HEK293 (cell line): ENCODE measurements around the gene AGAP3.

Source experiments
- CTCF ChIA-PET: fragments of 350-600 bp; formaldehyde crosslinking; extraction: SDS; loops from one replicate; lab custom pipeline; 2021; ENCODE audit warnings: antibody characterized with exemption; lab: Yijun Ruan, JAX
- POLR2A ChIA-PET: fragments of 300-600 bp; formaldehyde crosslinking; extraction: SDS; loops from one replicate; lab custom pipeline; 2020; ENCODE audit warnings: antibody characterized with exemption, inconsistent platforms; lab: Yijun Ruan, JAX
- H3K27ac ChIP-seq: fragments of 200-500 bp; sonication (Bioruptor generic); 2 replicates; pipeline ENCODE4 v1.5.1; 2014; ENCODE audit warnings: low read depth, low read length, control low read depth, inconsistent platforms; ENCODE audit errors: extremely low read depth
- H3K36me3 ChIP-seq, 2 experiments: fragments of 200-500 bp in 1 of 2; sonication (Bioruptor generic) in 1 of 2; 1 replicate in 1 of 2; 2 replicates in 1 of 2; pipeline ENCODE4 v1.5.1; 2014 to 2017; ENCODE audit warnings: inconsistent platforms in 2 of 2, low read length in 2 of 2; ENCODE audit not compliant: control insufficient read depth in 2 of 2, insufficient read depth in 1 of 2
- H3K4me1 ChIP-seq: fragments of 200-500 bp; sonication (Bioruptor generic); 2 replicates; pipeline ENCODE4 v1.5.1; 2014; ENCODE audit warnings: mild to moderate bottlenecking, low read length, inconsistent platforms; ENCODE audit not compliant: control insufficient read depth, insufficient read depth
- H3K4me3 ChIP-seq: 2 replicates; pipeline ENCODE4 v1.5.1; 2011; ENCODE audit warnings: low read depth, mild to moderate bottlenecking, control low read depth, low read length, moderate library complexity
- H3K9me3 ChIP-seq: fragments of 200-500 bp; sonication (Bioruptor generic); 2 replicates; pipeline ENCODE4 v1.5.1; 2014; ENCODE audit warnings: low read depth, low read length, inconsistent platforms; ENCODE audit not compliant: control insufficient read depth, insufficient read depth
- BCL11B ChIP-seq: fragments of 450-650 bp; formaldehyde crosslinking; IDR thresholded peaks from 2 replicates; pipeline ENCODE4 v1.5.1; 2016; ENCODE audit warnings: low read depth, missing biosample characterization, missing genetic modification characterization
- HOXD13 ChIP-seq: sonication (generic); formaldehyde crosslinking; IDR thresholded peaks from 2 replicates; pipeline ENCODE4 v1.8.0; 2022; ENCODE audit warnings: missing genetic modification reagents, borderline replicate concordance
- KLF1 ChIP-seq: fragments of 450-650 bp; formaldehyde crosslinking; IDR thresholded peaks from 2 replicates; pipeline ENCODE4 v1.5.1; 2016; ENCODE audit warnings: missing biosample characterization, missing genetic modification characterization
- KLF7 ChIP-seq: fragments of 450-650 bp; formaldehyde crosslinking; IDR thresholded peaks from 2 replicates; pipeline ENCODE4 v1.5.1; 2016; ENCODE audit warnings: missing biosample characterization, missing genetic modification characterization, borderline replicate concordance
- KLF9 ChIP-seq: fragments of 450-650 bp; formaldehyde crosslinking; IDR thresholded peaks from 2 replicates; pipeline ENCODE4 v1.5.1; 2016; ENCODE audit warnings: missing biosample characterization, missing genetic modification characterization, low read depth
- PATZ1 ChIP-seq: fragments of 450-650 bp; formaldehyde crosslinking; IDR thresholded peaks from 2 replicates; pipeline ENCODE4 v1.5.1; 2016; ENCODE audit warnings: missing biosample characterization, missing genetic modification characterization
- SP2 ChIP-seq: fragments of 450-650 bp; formaldehyde crosslinking; IDR thresholded peaks from 2 replicates; pipeline ENCODE4 v1.5.1; 2016; ENCODE audit warnings: missing biosample characterization, missing genetic modification characterization
- SP7 ChIP-seq: fragments of 450-650 bp; formaldehyde crosslinking; IDR thresholded peaks from 2 replicates; pipeline ENCODE4 v1.5.1; 2016; ENCODE audit warnings: missing biosample characterization, missing genetic modification characterization
- ZNF184 ChIP-seq: fragments of 450-650 bp; IDR thresholded peaks from 2 replicates; pipeline ENCODE4 v1.5.1; 2018; ENCODE audit warnings: missing biosample characterization, mild to moderate bottlenecking, missing genetic modification characterization
- ZNF274 ChIP-seq, 2 experiments: fragments of 200-500 bp in 1 of 2; fragments of 450-650 bp in 1 of 2; sonication (Bioruptor generic) in 1 of 2; formaldehyde crosslinking in 1 of 2; IDR thresholded peaks; 2 replicates each; pipeline versions ENCODE4 v1.5.1 to v1.6.1; 2014 to 2016; ENCODE audit warnings: borderline replicate concordance in 1 of 2, inconsistent platforms in 1 of 2, low read length in 1 of 2, missing biosample characterization in 1 of 2, missing genetic modification characterization in 1 of 2
- ZNF488 ChIP-seq: fragments of 450-650 bp; formaldehyde crosslinking; IDR thresholded peaks from 2 replicates; pipeline ENCODE4 v1.5.1; 2016; ENCODE audit warnings: missing biosample characterization, missing genetic modification characterization
- ZNF501 ChIP-seq: fragments of 450-650 bp; formaldehyde crosslinking; IDR thresholded peaks from 2 replicates; pipeline ENCODE4 v1.5.1; 2016; ENCODE audit warnings: missing biosample characterization, missing genetic modification characterization
- ZSCAN18 ChIP-seq: fragments of 450-650 bp; formaldehyde crosslinking; IDR thresholded peaks from 2 replicates; pipeline ENCODE4 v1.5.1; 2016; ENCODE audit warnings: missing biosample characterization, missing genetic modification characterization
- ZSCAN4 ChIP-seq: fragments of 450-650 bp; formaldehyde crosslinking; IDR thresholded peaks from 2 replicates; pipeline ENCODE4 v1.5.1; 2017; ENCODE audit warnings: missing biosample characterization, missing genetic modification characterization

AGAP3 gene

GRCh38 chr7:151062111-151062398 lies 24.2 kb upstream of the AGAP3 start:
- CTCF ChIA-PET = interaction anchor here (0.9 to 2.3 kb wide), 4 partner anchors 29 to 52 kb away, joined by 3 to 14 read pairs (median 6); no protein-coding TSS in a partner anchor
- H3K9me3 ChIP-seq = no peaks in the 10 kb centered on the region
- peak; percentile 43; the same call in 1 of the 2 replicates for TF ChIP-seq KLF1 (tag by site-specific recombination)
- TF ChIP-seq ZSCAN18 (tag by site-specific recombination) = no peak
- H3K36me3 ChIP-seq = peaks cover 0 to 50% of the 10 kb centered on the region in 2 experiments; a peak in 1 of 3 replicates
- no peaks in the 10 kb centered on the region; the same call in 1 of the 2 replicates for H3K4me1 ChIP-seq
- H3K27ac ChIP-seq = no peak overlapping the region
- H3K4me3 ChIP-seq = no peak overlapping the region
- POLR2A ChIA-PET = interaction anchor here (1.1 to 2.3 kb wide), 10 partner anchors 9 to 54 kb away, joined by 3 to 22 read pairs (median 6); partner anchors contain the start of genes ABCB8 and FASTK

GRCh38 chr7:151062399-151063211 lies 23.7 kb upstream of the AGAP3 start:
- Histone ChIP-seq H3K4me1 (no peaks in the 10 kb centered on the region; the same call in 1 of the 2 replicates), H3K4me3 (no peak overlapping the region; the same call in 1 of the 2 replicates), H3K27ac (no peak overlapping the region), H3K9me3 (no peaks in the 10 kb centered on the region), H3K36me3 (peaks cover 3 to 56% of the 10 kb centered on the region in 2 experiments; a peak in 2 of 3 replicates)
- CTCF ChIA-PET = interaction anchor here (0.7 to 2.3 kb wide), 7 partner anchors 16 to 52 kb away, joined by 3 to 14 read pairs (median 4); partner anchors contain the start of genes ABCB8 and FASTK
- no peak for TF ChIP-seq KLF7
- TF ChIP-seq ZNF274 (IDR thresholded peaks at IDR 0.05; ENCODE audit: low read length) = no peak
- no peak for TF ChIP-seq ZNF274 (tag by site-specific recombination; IDR thresholded peaks at IDR 0.05; ENCODE audit: borderline replicate concordance)
- TF ChIP-seq SP7 (tag by site-specific recombination) = no peak
- 0 out of 2 replicates have a peak, but pooled peaks have one; percentile 10 for TF ChIP-seq SP2 (tag by site-specific recombination)
- TF ChIP-seq HOXD13 (CRISPR knock-in tag) = no peak
- 0 out of 2 replicates have a peak, but pooled peaks have one; percentile 16 for TF ChIP-seq BCL11B (tag by site-specific recombination)
- TF ChIP-seq KLF9 = peak; percentile 36; the same call in 1 of the 2 replicates
- TF ChIP-seq ZNF184 (tag by site-specific recombination) = no peak
- TF ChIP-seq ZNF488 (tag by site-specific recombination) = no peak
- no peak for TF ChIP-seq ZSCAN4 (tag by site-specific recombination)
- TF ChIP-seq PATZ1 = peak; percentile 31
- TF ChIP-seq ZNF501 (tag by site-specific recombination) = no peak
- POLR2A ChIA-PET = interaction anchor here (0.9 to 2.3 kb wide), 11 partner anchors 8 to 53 kb away, joined by 3 to 22 read pairs (median 6); partner anchors contain the start of genes ABCB8 and FASTK
